ENCODE data around the gene TNFRSF6B.

Gene TNFRSF6B

DNA sequence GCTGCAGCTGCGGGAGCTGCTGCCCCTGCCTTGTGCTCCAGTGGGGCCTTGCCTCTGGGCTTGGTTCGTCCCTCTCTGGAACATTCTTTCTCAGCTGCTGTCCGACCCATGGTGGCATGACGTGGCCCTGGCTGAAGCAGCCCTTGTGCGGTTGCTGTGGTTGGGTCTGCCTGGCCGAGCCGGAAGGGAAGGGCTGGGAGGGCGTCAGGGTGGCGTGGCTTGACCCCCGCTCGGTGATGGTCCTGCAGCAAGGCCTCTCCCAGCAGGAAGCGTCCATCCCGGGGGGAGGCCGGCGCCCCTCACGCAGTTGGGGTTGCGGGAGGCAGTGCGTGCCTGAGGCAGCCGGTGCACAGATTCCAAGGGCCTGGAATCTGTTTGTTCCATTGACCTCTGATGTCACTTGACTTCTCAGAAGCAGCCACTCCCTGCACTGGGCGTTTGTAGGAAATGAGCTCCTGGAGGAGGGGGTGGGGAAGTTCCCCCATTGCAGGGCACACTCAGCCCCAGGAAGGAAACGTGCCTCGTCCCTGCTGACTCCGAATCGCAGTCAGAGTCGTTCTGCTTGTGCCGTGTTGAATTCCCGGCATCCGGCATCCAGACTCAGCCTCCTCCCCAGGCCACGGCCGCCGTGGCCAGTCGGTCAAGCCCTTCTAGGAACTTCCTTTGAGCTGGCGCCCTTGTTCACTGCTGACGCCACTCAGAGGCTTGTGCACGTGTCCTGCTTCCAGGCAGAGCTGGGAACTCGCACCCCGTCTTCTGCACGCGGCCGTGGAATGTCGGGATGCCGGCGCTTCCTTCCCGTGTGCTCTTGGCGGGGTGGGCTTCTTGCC lies 9.7 kb upstream of the TNFRSF6B start:
- no peak for DNase-seq

GRCh38 chr20:63687419-63688178 lies 8.9 kb upstream of the TNFRSF6B start:
- DNase-seq: no peak

DNA sequence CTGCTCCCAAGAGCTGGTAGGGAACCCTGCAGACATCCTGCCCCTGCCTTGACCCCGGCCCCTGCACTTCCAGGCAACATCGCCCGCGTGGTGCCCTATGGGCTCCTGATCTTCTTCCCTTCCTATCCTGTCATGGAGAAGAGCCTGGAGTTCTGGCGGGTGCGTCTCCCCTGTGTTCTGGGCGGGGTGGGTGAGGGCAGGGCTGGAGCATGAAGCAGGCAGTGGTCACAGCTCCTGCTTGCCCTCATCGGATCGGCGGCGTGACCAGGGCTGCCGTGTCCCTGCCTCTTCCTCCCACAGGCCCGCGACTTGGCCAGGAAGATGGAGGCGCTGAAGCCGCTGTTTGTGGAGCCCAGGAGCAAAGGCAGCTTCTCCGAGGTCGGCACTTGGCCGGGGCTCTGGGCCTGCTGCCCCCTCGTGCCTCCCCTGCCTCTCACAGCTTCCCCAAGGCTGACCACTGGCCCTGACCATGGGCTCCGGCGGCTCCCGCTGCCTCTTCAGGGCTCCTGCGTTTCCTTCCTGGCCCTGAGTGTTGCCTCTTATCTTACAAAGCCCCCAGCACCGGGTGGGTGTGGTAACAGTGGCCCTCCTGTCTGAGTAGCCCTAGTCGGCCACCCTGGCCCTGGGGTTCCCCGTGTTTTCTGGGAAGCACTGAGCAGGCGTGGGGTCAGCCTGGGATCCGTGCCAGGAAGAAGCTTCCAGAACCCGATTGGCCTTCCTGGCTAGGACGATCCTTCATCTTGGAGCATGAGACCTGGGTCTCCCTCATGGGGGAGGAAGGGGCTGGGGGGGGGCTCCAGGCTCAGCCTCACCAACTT lies 8.0 kb upstream of the TNFRSF6B start:
- no peak for DNase-seq

- DNase-seq: no peak
Measured at GRCh38 chr20:63689046-63690002, 7.1 kb upstream of the TNFRSF6B start.

DNA sequence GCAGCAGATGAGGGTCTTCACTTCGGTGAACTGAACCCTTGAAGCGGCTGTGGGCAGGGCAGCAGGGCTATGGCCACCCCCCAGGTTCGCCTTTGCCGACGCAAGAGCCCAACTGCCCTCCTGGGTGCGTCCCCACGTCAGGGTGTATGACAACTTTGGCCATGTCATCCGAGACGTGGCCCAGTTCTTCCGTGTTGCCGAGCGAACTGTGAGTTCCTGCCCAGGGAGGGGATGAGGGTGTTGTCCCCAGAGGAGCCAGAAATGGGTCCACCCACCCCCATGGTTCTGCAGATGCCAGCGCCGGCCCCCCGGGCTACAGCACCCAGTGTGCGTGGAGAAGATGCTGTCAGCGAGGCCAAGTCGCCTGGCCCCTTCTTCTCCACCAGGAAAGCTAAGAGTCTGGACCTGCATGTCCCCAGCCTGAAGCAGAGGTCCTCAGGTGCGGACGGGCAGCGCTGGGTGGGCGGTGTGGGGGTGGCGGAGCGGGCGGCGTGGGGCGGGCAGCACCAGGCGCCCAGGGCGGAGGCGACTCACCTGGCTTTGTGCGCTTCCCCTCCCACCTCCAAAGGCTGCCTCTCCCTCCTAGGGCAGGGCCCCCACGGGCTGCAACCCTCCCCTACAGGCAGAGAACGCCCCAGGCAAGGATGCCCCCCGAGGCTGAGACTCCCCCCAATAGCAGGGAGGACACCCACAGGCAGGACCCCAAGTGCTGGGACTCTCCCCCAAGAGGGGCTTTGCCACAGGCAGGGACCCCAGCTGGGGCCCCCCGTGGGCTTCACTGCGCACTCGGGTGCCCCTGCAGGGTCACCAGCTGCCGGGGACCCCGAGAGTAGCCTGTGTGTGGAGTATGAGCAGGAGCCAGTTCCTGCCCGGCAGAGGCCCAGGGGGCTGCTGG lies 6.2 kb upstream of the TNFRSF6B start:
- DNase-seq: no peak

DNA sequence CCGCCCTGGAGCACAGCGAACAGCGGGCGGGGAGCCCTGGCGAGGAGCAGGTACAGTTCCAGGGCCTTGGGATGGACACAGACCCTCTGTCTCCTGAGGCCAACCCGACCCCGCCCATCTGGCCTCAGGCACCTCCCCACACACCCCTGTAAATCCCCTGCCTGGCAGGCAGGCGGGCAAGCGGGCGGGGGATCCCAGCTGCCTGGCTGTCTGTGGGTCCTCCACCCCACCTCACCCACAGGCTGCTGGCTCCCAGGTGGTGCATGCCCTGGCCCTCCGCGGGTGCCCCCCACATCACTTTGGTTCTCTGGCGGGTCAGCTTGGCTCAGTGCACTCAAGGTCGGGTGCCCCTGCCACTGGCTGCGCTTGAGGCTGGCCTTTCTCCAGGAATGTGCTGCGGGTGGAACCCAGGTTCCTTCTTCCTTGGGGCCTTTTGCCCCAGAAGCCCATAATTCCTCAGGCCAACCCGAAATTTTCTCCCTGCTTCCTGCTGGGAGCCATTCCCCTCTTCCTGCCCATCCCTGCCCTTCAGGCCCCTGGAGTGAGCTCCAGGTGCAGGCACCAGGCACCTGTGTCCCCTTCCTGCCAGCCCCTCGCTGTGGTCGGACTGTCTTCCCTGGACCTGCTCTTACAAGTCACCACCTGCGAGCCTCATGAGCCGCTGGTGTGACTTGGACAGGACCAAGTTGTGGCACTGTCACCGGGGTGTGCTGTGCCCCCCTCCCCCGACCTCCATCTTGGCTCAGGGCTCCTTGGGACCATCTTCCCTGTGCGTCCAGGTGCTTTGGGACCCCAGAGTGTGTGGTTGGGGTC lies 5.3 kb upstream of the TNFRSF6B start:
- DNase-seq: no peak

DNA sequence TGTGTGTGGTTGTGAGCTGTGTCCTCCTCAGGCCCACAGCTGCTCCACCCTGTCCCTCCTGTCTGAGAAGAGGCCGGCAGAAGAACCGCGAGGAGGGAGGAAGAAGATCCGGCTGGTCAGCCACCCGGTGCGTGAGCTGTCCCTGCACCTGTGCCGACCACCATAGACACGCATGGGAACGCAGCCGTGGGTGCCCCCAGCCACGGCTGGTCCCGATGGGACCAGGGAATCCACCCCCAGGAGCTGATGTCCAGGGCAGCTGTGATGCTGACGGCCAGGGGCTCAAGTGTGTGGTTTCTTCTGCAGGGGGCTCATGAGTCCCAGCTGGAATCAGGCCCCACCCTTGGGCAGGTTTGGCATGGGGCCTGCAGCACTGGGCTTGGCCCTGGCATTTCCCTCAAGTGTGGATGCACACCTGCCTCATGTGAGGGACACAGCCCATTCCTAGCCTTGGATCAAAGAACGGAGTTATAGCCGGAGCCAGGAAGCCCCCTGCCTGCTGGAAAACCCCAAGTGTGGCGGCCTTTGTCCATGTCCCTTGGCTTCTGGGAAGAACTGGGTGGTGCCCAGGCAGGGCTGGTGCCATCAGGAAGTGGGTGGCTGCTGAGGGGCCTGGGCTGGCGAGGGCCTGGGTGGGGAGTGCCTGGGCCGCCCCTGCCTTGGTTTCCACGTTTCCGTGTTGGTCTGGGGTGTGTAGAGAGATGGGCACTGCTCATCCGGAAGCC lies 4.6 kb upstream of the TNFRSF6B start:
- no peak for DNase-seq

DNA sequence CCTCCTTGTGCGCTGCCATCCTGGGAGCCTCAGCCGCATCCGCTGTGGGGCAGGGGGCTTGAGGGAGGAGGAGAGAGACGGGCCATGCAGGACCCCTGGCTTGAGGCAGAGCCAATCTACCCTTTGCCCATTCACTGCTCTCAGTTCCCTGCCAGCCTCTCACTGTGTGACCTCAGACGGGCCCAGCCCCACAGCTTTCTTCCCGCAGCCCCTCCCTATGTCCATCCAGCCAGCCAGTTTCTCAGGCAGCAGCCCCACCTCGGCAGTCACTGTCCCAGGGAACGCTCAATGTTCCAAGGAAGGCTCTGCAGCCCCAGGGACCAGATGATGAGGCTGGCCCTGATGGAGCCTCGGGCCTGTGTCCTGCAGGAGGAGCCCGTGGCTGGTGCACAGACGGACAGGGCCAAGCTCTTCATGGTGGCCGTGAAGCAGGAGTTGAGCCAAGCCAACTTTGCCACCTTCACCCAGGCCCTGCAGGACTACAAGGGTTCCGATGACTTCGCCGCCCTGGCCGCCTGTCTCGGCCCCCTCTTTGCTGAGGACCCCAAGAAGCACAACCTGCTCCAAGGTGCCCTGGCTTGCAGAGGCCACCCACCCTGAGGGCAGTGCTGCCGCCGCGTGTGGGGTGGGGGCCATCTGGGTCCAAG lies 3.9 kb upstream of the TNFRSF6B start:
- DNase-seq: no peak

DNA sequence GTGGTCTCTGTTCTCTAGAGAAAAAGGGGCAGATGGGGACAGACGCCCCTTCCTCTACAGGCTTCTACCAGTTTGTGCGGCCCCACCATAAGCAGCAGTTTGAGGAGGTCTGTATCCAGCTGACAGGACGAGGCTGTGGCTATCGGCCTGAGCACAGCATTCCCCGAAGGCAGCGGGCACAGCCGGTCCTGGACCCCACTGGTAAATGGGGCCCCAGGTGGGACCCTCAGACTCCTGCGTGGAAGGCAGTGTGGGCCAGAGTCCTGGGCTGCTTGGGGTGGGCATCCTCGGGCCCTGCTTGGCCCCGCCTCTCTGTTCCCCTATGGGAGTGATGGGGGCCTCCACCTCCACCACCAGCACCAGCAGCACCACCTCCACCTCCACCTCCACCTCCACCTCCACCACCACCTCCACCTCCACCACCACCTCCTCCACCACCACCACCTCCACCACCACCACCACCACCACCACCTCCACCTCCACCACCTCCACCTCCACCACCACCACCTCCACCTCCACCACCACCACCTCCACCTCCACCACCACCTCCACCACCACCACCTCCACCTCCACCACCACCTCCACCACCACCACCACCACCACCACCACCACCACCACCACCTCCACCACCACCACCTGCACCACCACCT lies 3.2 kb upstream of the TNFRSF6B start:
- DNase-seq: no peak

- no peak for DNase-seq
Measured at GRCh38 chr20:63693733-63694583, 2.5 kb upstream of the TNFRSF6B start.

- DNase-seq: no peak
Measured at GRCh38 chr20:63694584-63695423, 1.6 kb upstream of the TNFRSF6B start.

DNA sequence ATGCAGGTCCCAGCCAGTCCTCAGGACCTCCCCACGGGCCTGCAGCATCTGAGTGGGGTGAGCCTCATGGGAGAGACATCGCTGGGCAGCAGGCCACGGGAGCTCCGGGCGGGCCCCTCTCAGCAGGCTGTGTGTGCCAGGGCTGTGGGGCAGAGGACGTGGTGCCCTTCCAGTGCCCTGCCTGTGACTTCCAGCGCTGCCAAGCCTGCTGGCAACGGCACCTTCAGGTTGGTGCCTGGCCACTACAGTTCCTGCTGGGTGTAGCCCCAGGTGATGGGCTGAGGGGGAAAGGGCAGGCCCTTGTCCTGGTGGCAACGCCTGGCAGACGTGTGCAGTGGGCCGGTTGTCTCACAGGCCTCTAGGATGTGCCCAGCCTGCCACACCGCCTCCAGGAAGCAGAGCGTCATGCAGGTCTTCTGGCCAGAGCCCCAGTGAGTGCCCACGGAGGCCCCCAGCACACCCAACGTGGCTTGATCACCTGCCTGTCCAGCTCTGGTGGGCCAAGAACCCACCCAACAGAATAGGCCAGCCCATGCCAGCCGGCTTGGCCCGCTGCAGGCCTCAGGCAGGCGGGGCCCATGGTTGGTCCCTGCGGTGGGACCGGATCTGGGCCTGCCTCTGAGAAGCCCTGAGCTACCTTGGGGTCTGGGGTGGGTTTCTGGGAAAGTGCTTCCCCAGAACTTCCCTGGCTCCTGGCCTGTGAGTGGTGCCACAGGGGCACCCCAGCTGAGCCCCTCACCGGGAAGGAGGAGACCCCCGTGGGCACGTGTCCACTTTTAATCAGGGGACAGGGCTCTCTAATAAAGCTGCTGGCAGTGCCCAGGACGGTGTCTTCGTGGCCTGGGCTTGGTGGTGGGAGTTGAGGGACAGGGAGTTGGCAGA lies 787 bp upstream of the TNFRSF6B start:
- no peak for DNase-seq

- DNase-seq: no peak
Measured at GRCh38 chr20:63696306-63696627, 185 bp upstream of the TNFRSF6B start.

GRCh38 chr20:63697357-63697867 lies 960 bp downstream of the TNFRSF6B start:
- DNase-seq: no peak

- DNase-seq: no peak
Measured at GRCh38 chr20:63697868-63698545, 1.6 kb downstream of the TNFRSF6B start.
